Transverse colon (tissue), 4 donors: ENCODE data around the gene C1QTNF12. TPM values are rescaled to one million over a fixed set of nuclear protein-coding genes. Genes with fewer than 3 reads are reported as not detected.

Experiments used
- DNase-seq: peaks from one replicate; pipeline ENCODE4 v3.0.0-alpha.2; 2019
- H3K27ac ChIP-seq, 4 donors: fragments of 200-600 bp; sonication (generic); 2 replicates each; pipeline ENCODE4 v1.5.1; 2016 to 2018; ENCODE audit warnings: inconsistent platforms in 4 of 4
- H3K27me3 ChIP-seq: fragments of 200-600 bp; sonication (generic); 2 replicates; pipeline ENCODE4 v1.5.1; 2017; ENCODE audit warnings: inconsistent platforms
- H3K36me3 ChIP-seq, 4 donors: fragments of 200-600 bp; sonication (generic); 2 replicates each; pipeline ENCODE4 v1.5.1; 2017 to 2019; ENCODE audit warnings: inconsistent platforms in 4 of 4
- H3K4me1 ChIP-seq, 4 donors: fragments of 200-600 bp; sonication (generic); 2 replicates each; pipeline ENCODE4 v1.5.1; 2017 to 2020; ENCODE audit warnings: inconsistent platforms in 4 of 4
- H3K4me3 ChIP-seq, 4 donors: fragments of 200-600 bp; sonication (generic); 1 replicate in 1 of 4; 2 replicates in 3 of 4; pipeline versions ENCODE4 v1.5.1 to v1.6.1; 2017 to 2019; ENCODE audit warnings: inconsistent platforms in 4 of 4
- H3K9me3 ChIP-seq, 2 donors: fragments of 200-600 bp; sonication (generic); 2 replicates each; pipeline ENCODE4 v1.5.1; 2017 to 2019; ENCODE audit warnings: inconsistent platforms in 2 of 2
- CTCF ChIP-seq, 5 experiments: fragments of 200-600 bp in 3 of 5; fragments of 450-650 bp in 2 of 5; sonication (generic) in 3 of 5; IDR thresholded peaks; 1 replicate in 2 of 5; 2 replicates in 3 of 5; pipeline ENCODE4 v1.5.1; 2016 to 2017; ENCODE audit warnings: antibody characterized with exemption in 5 of 5, inconsistent platforms in 3 of 5, mild to moderate bottlenecking in 2 of 5, moderate library complexity in 1 of 5
- EP300 ChIP-seq: sonication (generic); formaldehyde crosslinking; IDR thresholded peaks from one replicate; pipeline ENCODE4 v1.6.1; 2017; ENCODE audit warnings: antibody characterized with exemption, low read depth
- POLR2A ChIP-seq: fragments of 450-650 bp; IDR thresholded peaks from one replicate; pipeline ENCODE4 v1.6.1; 2016; ENCODE audit warnings: antibody characterized with exemption, mild to moderate bottlenecking, moderate library complexity
- POLR2AphosphoS5 ChIP-seq, 3 donors: sonication (generic); formaldehyde crosslinking; IDR thresholded peaks; one replicate each; pipeline ENCODE4 v1.6.1; 2016; ENCODE audit warnings: antibody characterized with exemption in 3 of 3
- WGBS, 2 donors: methylation state at CpG; one replicate each; pipeline ENCODE4 v1.1.5; 2018; ENCODE audit warnings: low coverage in 1 of 2; 5-methylcytosine and 5-hydroxymethylcytosine counted together
- in situ Hi-C, 4 donors: fragments of 200-750 bp; cut with MboI; loops; one replicate each; pipeline versions ENCODE4 v1.15.0 to v1.15.1; 2017; ENCODE audit warnings: low sequenced_read_pairs in 3 of 4, low pct_ligation_motif_present in 1 of 4, low pct_unique_long_range_greater_than_20kb in 1 of 4
- intact Hi-C: fragments of 100-400 bp; cut with DNase I; formaldehyde crosslinking; loops from one replicate; pipeline ENCODE4 v1.15.1; 2023; ENCODE audit warnings: low total_unique reads
- total RNA-seq, 4 donors: library from RNA; depleted of rRNA; stranded (reverse); fragments of >200 nt; gene quantifications; one replicate each; pipeline ENCODE4 v1.1.0, GENCODE V29; 2016

Gene C1QTNF12
- total RNA-seq, 4 donors from 2014 or later = 11.9 to 52.8 (median 15.7) TPM; not detected in 1

DNA sequence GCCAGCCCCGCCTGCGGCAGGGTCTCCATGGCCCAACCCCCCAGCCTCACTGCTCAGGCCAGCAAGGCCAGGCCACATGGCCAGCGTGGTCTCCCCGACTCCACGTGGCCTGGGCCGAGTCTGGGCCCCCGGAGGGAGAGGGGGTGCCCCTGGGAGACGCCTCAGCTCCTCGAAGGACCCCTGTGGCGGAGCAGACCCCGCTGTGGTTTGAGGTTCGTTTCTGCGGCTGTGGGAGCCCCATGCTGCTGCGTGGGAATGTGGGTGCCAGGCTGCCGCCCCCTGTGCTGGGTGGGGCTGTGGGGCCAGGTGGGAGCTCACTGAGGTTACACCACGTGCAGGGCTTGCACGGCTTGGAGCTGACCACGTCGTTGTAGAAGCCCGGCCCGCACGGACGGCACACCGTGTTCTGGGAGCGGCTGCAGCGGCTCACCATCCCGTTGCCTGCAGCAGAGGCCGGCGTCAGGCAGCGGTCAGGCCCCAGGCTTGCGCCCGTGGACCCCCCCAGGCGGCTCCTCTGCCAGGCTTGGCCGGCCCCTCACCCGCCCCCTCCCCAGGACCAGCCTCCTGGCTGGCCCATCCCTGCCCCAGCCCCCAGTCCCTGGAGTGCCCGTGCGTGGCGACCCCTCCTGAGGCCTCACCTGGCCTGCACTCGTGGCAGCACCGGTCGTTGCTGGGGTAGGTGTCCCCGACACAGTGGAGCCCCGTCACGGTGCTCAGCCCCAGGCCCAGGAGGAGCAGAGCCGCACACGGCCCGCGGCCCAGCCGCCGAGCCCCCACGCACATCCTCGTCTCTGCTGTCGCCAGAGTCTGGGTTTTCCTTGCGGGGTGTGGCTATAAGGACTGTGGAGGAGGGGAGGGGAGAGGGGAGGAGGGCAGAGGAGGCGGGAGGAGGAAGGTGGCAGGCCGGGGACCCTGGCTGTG lies 32.9 kb downstream of the C1QTNF12 start, which contains the start of gene TNFRSF4:
TNFRSF4 (minus strand) TSS at position 809 of the 921 bp plus-strand sequence; CDS start at position 783, 26 bp downstream.
- TF ChIP-seq EP300 = no peak
- peak in 1 of 3 donors; percentile 53 for TF ChIP-seq POLR2AphosphoS5 (IDR thresholded peaks at IDR 0.05)
- TF ChIP-seq CTCF (IDR thresholded peaks at IDR 0.05) = no peak
- Histone ChIP-seq H3K9me3 (no peaks in the 10 kb centered on the region), H3K4me3 (peak within 1 kb of the TSS in 2 of 4 donors; percentile 9 to 18), H3K4me1 (peaks cover 4 to 24% (median 9%) of the 10 kb centered on the region in 4 donors), H3K27ac (peak within 1 kb of the TSS; percentile 22 to 78 (median 52)), H3K27me3 (peaks cover 25% of the 10 kb centered on the region), H3K36me3 (peaks cover 0 to 22% (median 9%) of the 10 kb centered on the region in 4 donors)
- peak; percentile 71 for DNase-seq
- intact Hi-C loops (no loop called here), in situ Hi-C loops (no loop called here)
- 37% methylated on average over 35 of the region's 56 CpGs; no CpG with 5 or more reads in 1 of the 2 donors for WGBS, 2 donors

DNA sequence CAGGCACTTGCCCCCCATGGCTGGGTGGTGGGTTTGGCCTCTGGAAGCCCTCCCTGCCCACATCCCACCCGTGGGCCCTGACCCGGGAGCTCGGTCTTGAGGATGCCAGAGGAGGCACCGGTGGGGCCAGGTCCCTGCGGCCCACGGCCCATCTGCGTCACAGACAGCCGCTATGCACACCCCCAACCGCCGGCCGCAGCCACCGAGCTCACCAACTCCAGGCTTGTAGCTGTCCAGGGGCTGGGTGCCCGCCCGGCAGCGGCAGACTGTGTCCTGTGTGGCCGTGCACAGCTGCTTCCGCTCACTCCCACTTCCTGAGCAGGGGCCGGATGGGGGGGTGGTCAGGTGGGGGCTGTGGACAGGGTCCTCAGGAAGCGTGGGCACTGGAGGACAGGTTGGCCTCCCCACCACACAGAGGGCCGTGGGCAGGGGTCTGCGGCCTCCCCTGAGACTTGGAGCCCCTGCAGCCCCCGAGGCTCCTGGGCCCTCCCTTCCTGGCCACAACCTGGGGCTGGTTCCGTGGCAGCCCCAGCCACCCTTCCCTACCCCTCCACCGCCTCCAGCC lies 33.7 kb downstream of the C1QTNF12 start:
- Histone ChIP-seq H3K27me3 (peaks cover 32% of the 10 kb centered on the region), H3K9me3 (no peaks in the 10 kb centered on the region), H3K4me1 (peaks cover 7 to 32% (median 15%) of the 10 kb centered on the region in 4 donors), H3K27ac (peak overlapping the region; percentile 22 to 78 (median 52)), H3K4me3 (peak overlapping the region in 3 of 4 donors; percentile 8 to 18 (median 9)), H3K36me3 (peaks cover 0 to 15% (median 5%) of the 10 kb centered on the region in 4 donors)
- intact Hi-C loops (no loop called here), in situ Hi-C loops (no loop called here)
- peak; percentile 78 for DNase-seq
- TF ChIP-seq POLR2AphosphoS5 (IDR thresholded peaks at IDR 0.05) (peak in 1 of 3 donors; percentile 16), EP300 (no peak), CTCF (IDR thresholded peaks at IDR 0.05) (no peak), POLR2A (peak; percentile 14)
- 38% methylated on average over 15 of the region's 24 CpGs; no CpG with 5 or more reads in 1 of the 2 donors for WGBS, 2 donors

DNA sequence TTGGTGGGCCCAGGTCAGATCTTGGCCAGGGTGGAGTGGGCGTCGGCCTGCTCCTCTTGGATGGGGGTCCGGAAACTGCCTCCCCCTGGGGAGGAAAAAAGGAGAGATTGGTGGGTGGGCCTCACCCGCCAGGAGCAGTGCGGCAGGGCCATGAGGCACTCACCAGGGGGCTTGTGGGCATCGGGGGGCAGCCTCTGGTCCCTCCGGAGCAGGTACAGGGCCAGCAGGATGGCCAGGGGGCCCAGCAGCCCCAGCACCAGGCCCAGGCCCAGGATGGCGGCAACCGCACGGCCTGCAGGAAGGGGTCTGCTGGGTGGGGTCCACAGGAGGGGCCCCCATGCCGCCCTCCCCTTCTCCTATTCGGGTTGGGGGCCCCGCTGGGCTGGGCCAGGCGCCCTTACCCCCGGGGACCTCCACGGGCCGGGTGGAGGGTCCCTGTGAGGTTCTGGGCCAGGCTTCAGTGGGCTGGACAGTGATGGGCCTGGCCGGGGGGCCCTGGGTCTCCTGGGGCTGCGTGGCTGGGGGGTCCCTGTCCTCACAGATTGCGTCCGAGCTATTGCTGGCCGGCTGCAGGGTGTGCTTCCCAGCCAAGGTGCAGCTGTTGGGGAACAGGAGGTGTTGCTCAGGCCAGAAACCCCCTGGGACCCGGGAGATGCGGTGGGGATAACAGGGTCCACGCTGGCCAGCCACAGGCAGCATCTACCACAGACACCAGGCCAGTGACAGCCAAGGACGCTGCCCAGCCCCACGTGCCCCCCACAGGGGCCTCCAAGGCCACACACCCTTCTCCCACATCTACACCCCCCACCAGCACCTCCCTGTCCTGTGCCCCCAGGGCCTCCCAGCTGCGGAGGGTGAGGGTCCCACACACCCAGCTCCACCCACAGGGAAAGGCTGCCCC lies 34.7 kb downstream of the C1QTNF12 start:
- Histone ChIP-seq H3K4me3 (peak overlapping the region in 1 of 4 donors; percentile 9), H3K27me3 (peaks cover 43% of the 10 kb centered on the region), H3K36me3 (peaks cover 0 to 4% (median under 1%) of the 10 kb centered on the region in 4 donors), H3K9me3 (no peaks in the 10 kb centered on the region), H3K4me1 (peaks cover 7 to 42% (median 17%) of the 10 kb centered on the region in 4 donors), H3K27ac (peak overlapping the region in 1 of 4 donors; percentile 78)
- no peak for TF ChIP-seq POLR2A
- TF ChIP-seq EP300 = no peak
- no peak for TF ChIP-seq CTCF (IDR thresholded peaks at IDR 0.05)
- no peak for TF ChIP-seq POLR2AphosphoS5 (IDR thresholded peaks at IDR 0.05)
- intact Hi-C loops = no loop called here
- in situ Hi-C loops = no loop called here
- DNase-seq = peak; percentile 8
- 81% methylated on average over 28 of the region's 28 CpGs; no CpG with 5 or more reads in 1 of the 2 donors for WGBS, 2 donors
